ENCODE results near the gene IL7R.
"Not testable (repeated sequence)": the region's sequence is repeated elsewhere in the genome, so short reads cannot be mapped to it uniquely, and the experiment has no call there.

IL7R gene

GRCh38 chr5:35870605-35871004, 13.9 kb downstream of the IL7R start:
- no peak for DNase-seq (ENCODE audit: low read depth in 2 of 2, low spot score in 1 of 2)

GRCh38 chr5:35876454-35876853, 19.8 kb downstream of the IL7R start:
- no peak for DNase-seq (ENCODE audit: low read depth in 2 of 2, low spot score in 1 of 2)

- no peak for DNase-seq (ENCODE audit: low read depth in 2 of 2, low spot score in 1 of 2)
Observed at GRCh38 chr5:35876922-35877321, 20.2 kb downstream of the IL7R start.

GRCh38 chr5:35877655-35878054, 21.0 kb downstream of the IL7R start:
- no peak for DNase-seq (ENCODE audit: low read depth in 2 of 2, low spot score in 1 of 2)

- no peak for DNase-seq (ENCODE audit: low read depth in 2 of 2, low spot score in 1 of 2)
Observed at GRCh38 chr5:35878079-35878478, 21.4 kb downstream of the IL7R start.

GRCh38 chr5:35879096-35879495, 22.4 kb downstream of the IL7R start:
- no peak for DNase-seq (ENCODE audit: low read depth in 2 of 2, low spot score in 1 of 2)

GRCh38 chr5:35879649-35880048, 23.0 kb downstream of the IL7R start:
- DNase-seq (ENCODE audit: low read depth in 2 of 2, low spot score in 1 of 2) = no peak

- DNase-seq (ENCODE audit: low read depth in 2 of 2, low spot score in 1 of 2) = no peak
Observed at GRCh38 chr5:35880156-35880555, 23.5 kb downstream of the IL7R start.

- no peak for DNase-seq (ENCODE audit: low read depth in 2 of 2, low spot score in 1 of 2)
Observed at GRCh38 chr5:35881758-35882157, 25.1 kb downstream of the IL7R start.

- no peak for DNase-seq (ENCODE audit: low read depth in 2 of 2, low spot score in 1 of 2)
Observed at GRCh38 chr5:35884191-35884769, 27.6 kb downstream of the IL7R start.

- DNase-seq (ENCODE audit: low read depth in 2 of 2, low spot score in 1 of 2) = no peak
Observed at GRCh38 chr5:35884773-35885172, 28.1 kb downstream of the IL7R start.

- no peak for DNase-seq (ENCODE audit: low read depth in 2 of 2, low spot score in 1 of 2)
Observed at GRCh38 chr5:35886381-35886780, 29.7 kb downstream of the IL7R start.

GRCh38 chr5:35887321-35888100, 30.8 kb downstream of the IL7R start:
- no peak for DNase-seq (ENCODE audit: low read depth in 2 of 2, low spot score in 1 of 2)

- no peak for DNase-seq (ENCODE audit: low read depth in 2 of 2, low spot score in 1 of 2)
Observed at GRCh38 chr5:35890021-35891020, 33.6 kb downstream of the IL7R start.

- DNase-seq (ENCODE audit: low read depth in 2 of 2, low spot score in 1 of 2) = not testable (repeated sequence)
Observed at GRCh38 chr5:35892799-35893198, 36.1 kb downstream of the IL7R start.

- no peak for DNase-seq (ENCODE audit: low read depth in 2 of 2, low spot score in 1 of 2)
Observed at GRCh38 chr5:35894131-35894530, 37.4 kb downstream of the IL7R start.

GRCh38 chr5:35898952-35899660, 42.4 kb downstream of the IL7R start:
- DNase-seq (ENCODE audit: low read depth in 2 of 2, low spot score in 1 of 2) = no peak

GRCh38 chr5:35899800-35900199, 43.1 kb downstream of the IL7R start:
- no peak for DNase-seq (ENCODE audit: low read depth in 2 of 2, low spot score in 1 of 2)

- DNase-seq (ENCODE audit: low read depth in 2 of 2, low spot score in 1 of 2) = no peak
Observed at GRCh38 chr5:35900972-35901695, 44.4 kb downstream of the IL7R start.

GRCh38 chr5:35902046-35902672, 45.5 kb downstream of the IL7R start:
- no peak for DNase-seq (ENCODE audit: low read depth in 2 of 2, low spot score in 1 of 2)

All from stimulated activated CD8-positive, alpha-beta memory T cell treated with anti-CD3 and anti-CD28 coated beads, Interleukin-4, amount 100 ng/mL, for 4 hours (primary cell).